OCI-LY7 (cell line): ENCODE results near the gene TMEM167B. TPM values are rescaled to one million over a fixed set of nuclear protein-coding genes. Genes with fewer than 3 reads are reported as not detected.

Experiments used
- BruUV-seq: library from RNA; stranded (reverse); fragments of 400-500 nt; replicated peaks from 2 replicates; lab custom pipeline; 2021; lab: Mats Ljungman, UMichigan
- CTCF ChIA-PET: fragments of 300-600 bp; sonication (Branson Sonifier 250); formaldehyde crosslinking; loops from one replicate; lab custom pipeline; 2022; ENCODE audit warnings: antibody characterized with exemption; ENCODE audit not compliant: unreplicated experiment; lab: Charles Lee
- POLR2A ChIA-PET: fragments of 300-600 bp; sonication (Branson Sonifier 250); formaldehyde crosslinking; loops from one replicate; lab custom pipeline; 2022; ENCODE audit warnings: antibody characterized with exemption; lab: Charles Lee
- DNase-seq: peaks from one replicate; pipeline ENCODE4 v3.0.0-alpha.2; 2015; ENCODE audit warnings: low spot score
- H2AFZ ChIP-seq: fragments of 200-600 bp; sonication (generic), shearing (Covaris generic); 2 replicates; pipeline ENCODE4 v1.6.1; 2014; ENCODE audit warnings: mild to moderate bottlenecking, antibody characterized with exemption, low read length, moderate library complexity
- H3K27ac ChIP-seq: fragments of 200-600 bp; sonication (generic); 2 replicates; pipeline ENCODE4 v1.5.1; 2014; ENCODE audit warnings: mixed run types, low read depth, mild to moderate bottlenecking, moderate library complexity, low read length, inconsistent platforms; ENCODE audit not compliant: poor library complexity, severe bottlenecking
- H3K36me3 ChIP-seq: fragments of 200-600 bp; sonication (generic); 2 replicates; pipeline ENCODE4 v1.6.1; 2014; ENCODE audit warnings: mild to moderate bottlenecking, antibody characterized with exemption, low read length, moderate library complexity, mixed read lengths; ENCODE audit not compliant: insufficient read depth
- H3K4me1 ChIP-seq: fragments of 200-600 bp; sonication (generic); 2 replicates; pipeline ENCODE4 v1.5.1; 2014; ENCODE audit warnings: mild to moderate bottlenecking, low read length; ENCODE audit not compliant: insufficient read depth, poor library complexity, severe bottlenecking
- H3K4me2 ChIP-seq: fragments of 200-600 bp; sonication (generic); 2 replicates; pipeline ENCODE4 v1.6.1; 2014; ENCODE audit warnings: mild to moderate bottlenecking, low read length
- H3K4me3 ChIP-seq: fragments of 200-600 bp; sonication (generic); 2 replicates; pipeline ENCODE4 v1.5.1; 2014; ENCODE audit warnings: mild to moderate bottlenecking, low read depth, low read length; ENCODE audit not compliant: poor library complexity, severe bottlenecking
- H3K79me2 ChIP-seq: fragments of 200-600 bp; sonication (generic); 2 replicates; pipeline ENCODE4 v1.6.1; 2016; ENCODE audit warnings: low read depth, mild to moderate bottlenecking, low read length, moderate library complexity, mixed read lengths; ENCODE audit not compliant: insufficient read depth
- H3K9me2 ChIP-seq: fragments of 200-600 bp; sonication (generic); 2 replicates; pipeline ENCODE4 v1.6.1; 2016; ENCODE audit warnings: mild to moderate bottlenecking, low read length, mixed read lengths; ENCODE audit not compliant: insufficient read depth
- H3K9me3 ChIP-seq: fragments of 200-600 bp; sonication (generic); 2 replicates; pipeline ENCODE4 v1.6.1; 2014; ENCODE audit warnings: mild to moderate bottlenecking, mixed run types, low read length, mixed read lengths
- H4K20me1 ChIP-seq: fragments of 200-600 bp; sonication (generic); 2 replicates; pipeline ENCODE4 v1.6.1; 2014; ENCODE audit warnings: mild to moderate bottlenecking, antibody characterized with exemption, low read length, moderate library complexity, mixed read lengths; ENCODE audit not compliant: insufficient read depth
- EZH2phosphoT487 ChIP-seq: fragments of 200-600 bp; sonication (generic); IDR thresholded peaks from 2 replicates; pipeline ENCODE4 v1.6.1; 2018; ENCODE audit warnings: low read depth, borderline replicate concordance, mild to moderate bottlenecking, mixed run types, antibody characterized with exemption, low read length, moderate library complexity, mixed read lengths
- intact Hi-C: fragments of 100-400 bp; cut with micrococcal nuclease; formaldehyde crosslinking; loops from one replicate; pipeline ENCODE4 v1.10.0; 2022; ENCODE audit not compliant: unreplicated experiment
- total RNA-seq, 2 experiments: library from RNA; depleted of rRNA in 1 of 2; stranded (reverse); fragments of >200 nt in 1 of 2; shearing (Covaris generic) in 1 of 2; gene quantifications; 2 replicates each; pipeline ENCODE4 v1.2.3, GENCODE V29; 2014 to 2022
- TF ChIP-seq, protein P1 (sequence below): fragments of 200-600 bp; sonication (generic); conservative IDR thresholded peaks from 2 replicates; pipeline ENCODE4 v1.5.1; 2014; ENCODE audit warnings: mild to moderate bottlenecking, antibody characterized with exemption, low read length, moderate library complexity, mixed read lengths

TMEM167B gene
- total RNA-seq, 2 experiments from 2014 or later: 12.3 to 21.2 TPM

DNA sequence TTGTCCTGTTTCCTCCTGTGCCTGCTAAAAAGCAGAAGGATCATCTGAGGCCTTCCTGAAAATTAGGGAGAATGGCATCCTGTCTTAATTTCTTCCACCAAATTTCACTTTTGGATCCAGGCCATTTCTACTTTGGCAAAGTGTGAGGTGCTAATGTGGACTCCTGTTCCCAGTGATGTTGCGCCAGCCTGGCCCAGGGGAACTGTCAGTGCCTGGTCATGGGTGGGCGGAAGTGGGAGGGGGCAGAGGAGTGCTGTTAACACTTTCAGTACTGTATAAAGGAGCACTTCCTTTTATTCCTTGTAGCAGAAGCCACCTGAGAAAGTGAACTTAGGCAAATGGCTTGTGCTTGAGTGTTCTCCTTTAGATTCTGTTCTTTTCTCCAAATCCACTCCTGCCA lies 43.3 kb downstream of the TMEM167B start:
- Histone ChIP-seq H3K4me2 (peak overlapping the region; percentile 36), H3K4me3 (no peak overlapping the region), H4K20me1 (no peaks in the 10 kb centered on the region), H3K27ac (no peak overlapping the region), H3K4me1 (peaks cover 17% of the 10 kb centered on the region), H3K9me3 (no peaks in the 10 kb centered on the region), H2AFZ (peak overlapping the region; percentile 56), H3K36me3 (no peaks in the 10 kb centered on the region), H3K9me2 (no peaks in the 10 kb centered on the region), H3K79me2 (no peaks in the 10 kb centered on the region)
- BruUV-seq: no TSS peak
- DNase-seq: peak; percentile 60
- no peak for TF ChIP-seq EZH2phosphoT487
- TF ChIP-seq, protein P1, sequence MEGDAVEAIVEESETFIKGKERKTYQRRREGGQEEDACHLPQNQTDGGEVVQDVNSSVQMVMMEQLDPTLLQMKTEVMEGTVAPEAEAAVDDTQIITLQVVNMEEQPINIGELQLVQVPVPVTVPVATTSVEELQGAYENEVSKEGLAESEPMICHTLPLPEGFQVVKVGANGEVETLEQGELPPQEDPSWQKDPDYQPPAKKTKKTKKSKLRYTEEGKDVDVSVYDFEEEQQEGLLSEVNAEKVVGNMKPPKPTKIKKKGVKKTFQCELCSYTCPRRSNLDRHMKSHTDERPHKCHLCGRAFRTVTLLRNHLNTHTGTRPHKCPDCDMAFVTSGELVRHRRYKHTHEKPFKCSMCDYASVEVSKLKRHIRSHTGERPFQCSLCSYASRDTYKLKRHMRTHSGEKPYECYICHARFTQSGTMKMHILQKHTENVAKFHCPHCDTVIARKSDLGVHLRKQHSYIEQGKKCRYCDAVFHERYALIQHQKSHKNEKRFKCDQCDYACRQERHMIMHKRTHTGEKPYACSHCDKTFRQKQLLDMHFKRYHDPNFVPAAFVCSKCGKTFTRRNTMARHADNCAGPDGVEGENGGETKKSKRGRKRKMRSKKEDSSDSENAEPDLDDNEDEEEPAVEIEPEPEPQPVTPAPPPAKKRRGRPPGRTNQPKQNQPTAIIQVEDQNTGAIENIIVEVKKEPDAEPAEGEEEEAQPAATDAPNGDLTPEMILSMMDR: no peak
- POLR2A ChIA-PET: interaction anchor here (1.4 kb wide), 1 partner anchor 10 kb away, joined by 5 read pairs; no protein-coding TSS in a partner anchor
- intact Hi-C loops: no loop called here
- CTCF ChIA-PET: no interaction called here

GRCh38 chr1:109134423-109134822 lies 43.9 kb downstream of the TMEM167B start:
- Histone ChIP-seq H3K79me2 (no peaks in the 10 kb centered on the region), H2AFZ (peak overlapping the region; percentile 56), H3K4me1 (peaks cover 17% of the 10 kb centered on the region), H3K9me3 (no peaks in the 10 kb centered on the region), H3K9me2 (no peaks in the 10 kb centered on the region), H3K36me3 (no peaks in the 10 kb centered on the region), H4K20me1 (no peaks in the 10 kb centered on the region), H3K4me3 (no peak overlapping the region), H3K4me2 (peak overlapping the region; percentile 36), H3K27ac (no peak overlapping the region)
- POLR2A ChIA-PET: interaction anchor here (0.7 to 1.4 kb wide), 2 partner anchors 9 to 15 kb away, joined by 3 to 5 read pairs; no protein-coding TSS in a partner anchor
- BruUV-seq: no TSS peak
- TF ChIP-seq, protein P1: no peak
- no peak for TF ChIP-seq EZH2phosphoT487
- CTCF ChIA-PET: interaction anchor here (0.7 kb wide), 1 partner anchor 64 kb away, joined by 3 read pairs; no protein-coding TSS in a partner anchor
- intact Hi-C loops: no loop called here
- peak; percentile 49 for DNase-seq

GRCh38 chr1:109135940-109136339 lies 45.4 kb downstream of the TMEM167B start:
- no peak overlapping the region for H2AFZ ChIP-seq
- H3K36me3 ChIP-seq: no peaks in the 10 kb centered on the region
- peaks cover 17% of the 10 kb centered on the region for H3K4me1 ChIP-seq
- ChIA-PET CTCF (interaction anchor here (0.5 kb wide), 1 partner anchor 36 kb away, joined by 3 read pairs; no protein-coding TSS in a partner anchor), POLR2A (interaction anchor here (0.6 to 0.8 kb wide), 3 partner anchors 13 to 319 kb away, joined by 3 to 6 read pairs (median 3); no protein-coding TSS in a partner anchor)
- BruUV-seq: no TSS peak
- intact Hi-C loops: no loop called here
- no peaks in the 10 kb centered on the region for H3K9me3 ChIP-seq
- no peaks in the 10 kb centered on the region for H3K9me2 ChIP-seq
- TF ChIP-seq, protein P1: no peak
- no peak for TF ChIP-seq EZH2phosphoT487
- no peak overlapping the region for H3K4me2 ChIP-seq
- DNase-seq: no peak
- no peak overlapping the region for H3K27ac ChIP-seq
- H3K79me2 ChIP-seq: no peaks in the 10 kb centered on the region
- H3K4me3 ChIP-seq: no peak overlapping the region
- H4K20me1 ChIP-seq: no peaks in the 10 kb centered on the region
